ENCODE results near the gene PWWP2B.

PWWP2B gene

DNA sequence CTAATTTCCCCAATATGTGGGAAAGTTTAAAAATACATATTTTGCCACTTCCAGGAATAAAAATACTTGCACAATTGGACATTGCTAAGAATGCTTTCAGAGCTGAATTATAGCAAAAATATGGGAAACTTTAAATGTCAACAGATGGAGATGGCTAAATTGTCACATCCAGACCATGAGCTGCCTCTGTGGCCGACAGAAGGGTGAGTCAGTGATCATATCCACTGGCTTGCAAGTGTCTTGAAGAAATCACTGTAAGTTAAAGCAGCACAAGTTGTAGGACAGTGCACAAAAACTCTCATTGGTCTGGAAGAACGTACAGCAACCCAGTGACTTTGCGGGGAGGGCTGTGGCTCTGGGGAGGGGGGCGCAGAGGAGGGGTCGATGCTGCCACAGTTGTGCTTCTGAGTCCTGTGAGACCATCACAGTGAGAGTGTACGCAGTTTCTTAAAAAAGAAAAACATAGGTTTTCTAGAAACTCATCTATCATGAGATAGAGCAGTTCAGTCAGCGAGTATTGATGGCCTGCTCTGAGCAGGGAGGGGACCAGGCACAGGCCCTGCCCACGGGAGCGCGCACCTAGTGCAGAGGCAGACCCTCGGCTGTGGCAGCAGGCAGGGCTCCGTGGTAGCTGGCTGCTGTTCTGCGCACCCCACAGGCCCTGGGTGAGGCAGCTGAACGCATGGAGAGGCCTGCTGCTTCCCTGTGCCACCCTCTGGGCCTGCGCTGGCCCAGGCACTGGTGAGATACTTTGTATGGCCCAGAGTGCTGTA is 39.5 kb upstream of the PWWP2B start:
- H3K4me3 ChIP-seq (replicated peaks; ENCODE audit: low read depth, low read length), result no peak overlapping the region
- TF ChIP-seq, protein P1, sequence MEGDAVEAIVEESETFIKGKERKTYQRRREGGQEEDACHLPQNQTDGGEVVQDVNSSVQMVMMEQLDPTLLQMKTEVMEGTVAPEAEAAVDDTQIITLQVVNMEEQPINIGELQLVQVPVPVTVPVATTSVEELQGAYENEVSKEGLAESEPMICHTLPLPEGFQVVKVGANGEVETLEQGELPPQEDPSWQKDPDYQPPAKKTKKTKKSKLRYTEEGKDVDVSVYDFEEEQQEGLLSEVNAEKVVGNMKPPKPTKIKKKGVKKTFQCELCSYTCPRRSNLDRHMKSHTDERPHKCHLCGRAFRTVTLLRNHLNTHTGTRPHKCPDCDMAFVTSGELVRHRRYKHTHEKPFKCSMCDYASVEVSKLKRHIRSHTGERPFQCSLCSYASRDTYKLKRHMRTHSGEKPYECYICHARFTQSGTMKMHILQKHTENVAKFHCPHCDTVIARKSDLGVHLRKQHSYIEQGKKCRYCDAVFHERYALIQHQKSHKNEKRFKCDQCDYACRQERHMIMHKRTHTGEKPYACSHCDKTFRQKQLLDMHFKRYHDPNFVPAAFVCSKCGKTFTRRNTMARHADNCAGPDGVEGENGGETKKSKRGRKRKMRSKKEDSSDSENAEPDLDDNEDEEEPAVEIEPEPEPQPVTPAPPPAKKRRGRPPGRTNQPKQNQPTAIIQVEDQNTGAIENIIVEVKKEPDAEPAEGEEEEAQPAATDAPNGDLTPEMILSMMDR (IDR thresholded peaks at IDR 0.05; ENCODE audit: low read length, missing control alignments), result no peak
- no peak for DNase-seq (ENCODE audit: low read depth)

DNA sequence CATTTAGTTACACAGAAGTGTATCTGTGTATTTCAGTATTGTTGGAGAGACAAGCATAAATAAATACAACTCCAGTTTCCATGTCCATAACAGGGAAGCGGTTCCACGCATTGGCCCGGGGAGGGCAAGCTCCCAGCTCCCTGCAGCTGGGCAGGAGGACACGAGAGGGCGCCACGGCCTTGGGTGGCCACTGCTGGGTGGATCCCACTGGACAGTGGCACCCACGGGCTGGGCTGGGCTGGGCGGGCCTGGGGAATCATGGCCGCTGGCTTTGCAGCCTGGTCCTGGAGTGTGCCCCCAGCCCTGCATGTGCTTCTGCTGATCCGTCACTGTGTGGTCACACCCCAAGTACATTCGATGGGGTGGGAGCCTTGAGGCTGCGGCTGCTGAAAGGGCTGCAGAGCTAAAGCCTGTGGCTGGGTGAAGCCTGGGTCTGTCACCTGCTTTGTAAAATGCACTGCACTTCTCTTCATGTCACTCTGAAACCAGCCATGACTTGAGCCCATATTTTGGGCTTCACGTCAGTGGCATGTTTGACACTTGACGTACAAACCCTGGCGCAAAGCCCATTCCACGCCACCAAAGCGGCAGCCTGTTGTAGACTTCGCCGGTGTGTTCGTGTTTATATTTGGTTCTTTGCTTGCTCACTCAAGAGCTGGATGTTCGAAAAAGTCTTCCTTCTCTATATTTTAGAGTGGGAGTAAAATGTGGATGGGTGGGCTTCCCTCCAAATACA is 37.5 kb upstream of the PWWP2B start:
- H3K4me3 ChIP-seq (replicated peaks; ENCODE audit: low read depth, low read length), result no peak overlapping the region
- DNase-seq (ENCODE audit: low read depth), result no peak
- TF ChIP-seq, protein P1 (IDR thresholded peaks at IDR 0.05; ENCODE audit: low read length, missing control alignments), result no peak

DNA sequence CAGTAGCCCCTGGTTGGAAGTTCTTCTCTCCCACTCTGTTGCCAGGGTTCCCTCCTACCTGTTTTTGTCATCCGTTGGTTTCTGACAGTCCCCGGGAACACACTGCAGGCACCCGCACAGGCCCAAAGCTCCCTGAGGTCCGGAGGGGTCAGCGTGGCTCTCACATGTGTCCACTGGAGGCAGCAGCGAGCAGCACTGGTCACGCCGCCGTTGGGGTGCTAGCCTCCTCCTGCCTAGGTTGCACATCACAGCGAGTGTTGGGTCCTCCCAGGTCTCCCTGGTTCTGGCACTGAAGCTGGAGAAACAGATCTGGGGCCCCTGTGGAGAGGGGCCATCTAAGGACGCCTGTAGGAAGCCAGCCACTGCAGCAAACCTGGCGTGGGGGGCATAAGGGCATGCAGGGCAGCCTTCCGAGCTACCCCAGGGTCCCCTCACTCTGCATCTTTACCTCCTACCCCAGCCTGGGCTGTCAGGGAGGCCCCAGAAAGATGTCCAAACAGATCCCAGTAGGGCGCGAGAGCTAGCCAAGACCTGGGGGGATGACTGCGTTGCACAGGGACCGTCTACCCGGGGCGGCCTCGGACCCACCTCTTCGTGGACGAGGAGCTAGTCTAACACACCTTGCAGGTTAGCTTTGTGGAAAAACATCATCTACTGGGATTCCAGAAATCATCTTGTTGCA is 36.1 kb upstream of the PWWP2B start:
- H3K4me3 ChIP-seq (replicated peaks; ENCODE audit: low read depth, low read length), result no peak overlapping the region
- TF ChIP-seq, protein P1 (IDR thresholded peaks at IDR 0.05; ENCODE audit: low read length, missing control alignments), result peak; percentile 53
- no peak for DNase-seq (ENCODE audit: low read depth)

DNA sequence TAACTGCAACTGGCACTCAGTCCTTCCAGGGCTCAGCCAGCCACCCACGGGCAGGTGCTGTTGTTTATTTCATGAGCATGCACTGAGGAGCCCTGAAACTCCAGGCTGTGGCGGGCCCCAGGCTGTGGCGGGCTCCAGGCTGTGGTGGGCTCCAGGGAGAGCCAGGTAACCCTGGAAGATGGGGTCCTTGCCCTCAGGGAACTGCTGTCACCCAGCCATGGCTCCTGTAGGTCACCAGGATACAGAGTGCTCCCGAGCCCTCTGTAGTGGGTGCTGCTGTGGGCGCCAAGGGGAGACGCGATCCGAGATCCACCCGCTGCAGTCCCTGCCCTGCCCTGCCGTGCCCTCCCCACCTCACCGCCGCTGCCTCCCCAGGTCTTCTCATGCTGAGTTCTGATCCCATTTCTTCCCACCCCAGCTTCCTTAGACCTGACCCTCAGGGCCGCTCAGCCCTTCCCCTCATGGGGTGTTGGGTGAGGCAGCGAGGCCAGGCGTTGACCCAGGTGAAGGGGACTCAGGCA is 35.4 kb upstream of the PWWP2B start:
- TF ChIP-seq, protein P1 (IDR thresholded peaks at IDR 0.05; ENCODE audit: low read length, missing control alignments), result no peak
- H3K4me3 ChIP-seq (replicated peaks; ENCODE audit: low read depth, low read length), result no peak overlapping the region
- DNase-seq (ENCODE audit: low read depth), result no peak

DNA sequence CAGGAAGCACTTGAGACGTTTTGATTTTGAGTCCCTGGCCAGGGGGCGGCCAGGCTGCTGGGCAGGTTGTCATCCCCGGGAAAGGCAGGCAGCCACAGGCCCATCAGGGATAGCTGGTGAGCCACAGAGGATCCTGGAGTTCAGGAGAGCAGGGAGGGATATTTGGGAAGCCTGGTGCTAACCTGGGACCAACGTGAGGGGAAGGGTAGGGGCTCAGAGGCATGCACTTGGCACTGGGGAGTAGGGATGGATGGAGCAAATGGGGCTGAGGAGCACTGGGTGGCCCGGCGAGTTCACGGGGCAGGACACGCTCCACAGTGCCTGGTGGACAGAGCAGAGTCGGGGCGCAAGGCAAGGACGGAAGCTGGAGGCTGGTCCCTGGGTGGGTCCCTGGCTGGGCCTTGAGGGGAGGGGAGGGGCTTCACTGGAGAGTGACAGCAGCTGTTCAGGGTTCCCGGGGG is 34.8 kb upstream of the PWWP2B start:
- no peak for DNase-seq (ENCODE audit: low read depth)
- TF ChIP-seq, protein P1 (IDR thresholded peaks at IDR 0.05; ENCODE audit: low read length, missing control alignments), result no peak
- H3K4me3 ChIP-seq (replicated peaks; ENCODE audit: low read depth, low read length), result no peak overlapping the region

DNA sequence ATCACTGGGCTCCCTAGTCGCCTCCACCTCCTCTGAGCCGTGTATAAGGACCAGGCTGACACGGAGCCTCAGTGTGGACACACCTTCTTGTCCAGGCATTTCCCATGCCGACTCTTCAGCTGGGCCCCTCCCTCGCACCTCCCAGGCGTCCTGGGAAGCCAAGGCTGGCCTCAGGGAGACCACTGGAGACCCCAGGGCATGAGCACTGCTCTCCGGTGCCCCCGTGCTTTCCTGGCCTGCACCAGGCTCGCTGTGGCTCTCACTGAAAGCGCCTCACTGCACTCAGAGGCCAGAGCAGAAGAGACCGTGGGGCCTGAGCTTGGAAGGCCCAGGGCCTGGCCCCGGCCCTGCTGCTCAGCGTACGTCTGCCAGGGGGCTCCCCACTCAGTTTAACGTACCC is 33.6 kb upstream of the PWWP2B start:
- no peak for DNase-seq (ENCODE audit: low read depth)
- H3K4me3 ChIP-seq (replicated peaks; ENCODE audit: low read depth, low read length), result no peak overlapping the region
- TF ChIP-seq, protein P1 (IDR thresholded peaks at IDR 0.05; ENCODE audit: low read length, missing control alignments), result no peak

All from fibroblast of pulmonary artery (primary cell).